Common myeloid progenitor, CD34-positive (primary cell): ENCODE data around the gene MYPN.

Experiments
- CTCF ChIA-PET: fragments of 350-600 bp; sonication (Branson Sonifier 250); formaldehyde crosslinking; loops from one replicate; lab custom pipeline; 2021; ENCODE audit warnings: antibody characterized with exemption; lab: Charles Lee
- POLR2A ChIA-PET: fragments of 350-600 bp; sonication (Branson Sonifier 250); formaldehyde crosslinking; loops from one replicate; lab custom pipeline; 2021; ENCODE audit warnings: antibody characterized with exemption; lab: Charles Lee
- DNase-seq, 3 donors: peaks; one replicate each; pipeline versions ENCODE4 v3.0.0 to v3.0.0-alpha.2; 2013
- H3K27ac ChIP-seq, 2 experiments: 1 replicate in 1 of 2; 2 replicates in 1 of 2; pipeline ENCODE4 v1.7.0; 2013; ENCODE audit warnings: inconsistent platforms in 2 of 2, low read length in 2 of 2, mild to moderate bottlenecking in 2 of 2, low read depth in 1 of 2, moderate library complexity in 1 of 2; ENCODE audit not compliant: severe bottlenecking in 2 of 2, insufficient read depth in 1 of 2, poor library complexity in 1 of 2
- H3K27me3 ChIP-seq, 5 experiments: replicated peaks in 2 of 5; 1 replicate in 3 of 5; 2 replicates in 2 of 5; pipeline versions ENCODE4 v1.6.1 to v1.7.0; 2013; ENCODE audit warnings: low read length in 4 of 5, mild to moderate bottlenecking in 2 of 5, moderate library complexity in 2 of 5, inconsistent platforms in 1 of 5; ENCODE audit not compliant: insufficient read depth in 5 of 5, control insufficient read depth in 4 of 5
- H3K36me3 ChIP-seq, 4 experiments: 1 replicate in 2 of 4; 2 replicates in 2 of 4; pipeline versions ENCODE4 v1.6.1 to v1.7.0; 2013; ENCODE audit warnings: low read length in 3 of 4, control low read depth in 1 of 4, mild to moderate bottlenecking in 1 of 4; ENCODE audit not compliant: control insufficient read depth in 4 of 4, insufficient read depth in 4 of 4
- H3K4me1 ChIP-seq, 4 experiments: 1 replicate in 3 of 4; 2 replicates in 1 of 4; pipeline versions ENCODE4 v1.6.1 to v1.7.1; 2013; ENCODE audit warnings: low read length in 3 of 4, mild to moderate bottlenecking in 3 of 4, control low read depth in 1 of 4, inconsistent platforms in 1 of 4, moderate library complexity in 1 of 4; ENCODE audit not compliant: control insufficient read depth in 4 of 4, insufficient read depth in 4 of 4; ENCODE audit errors: control extremely low read depth in 1 of 4
- H3K4me3 ChIP-seq, 7 experiments: 1 replicate in 4 of 7; 2 replicates in 3 of 7; pipeline versions ENCODE4 v1.5.1 to v1.7.0; 2013; ENCODE audit warnings: mild to moderate bottlenecking in 7 of 7, low read length in 6 of 7, moderate library complexity in 6 of 7, inconsistent platforms in 2 of 7, low read depth in 2 of 7, control low read depth in 1 of 7; ENCODE audit not compliant: insufficient read depth in 4 of 7, control insufficient read depth in 1 of 7; ENCODE audit errors: extremely low read depth in 1 of 7
- H3K9me3 ChIP-seq, 5 experiments: 1 replicate in 4 of 5; 2 replicates in 1 of 5; pipeline versions ENCODE4 v1.6.1 to v1.7.1; 2013; ENCODE audit warnings: low read length in 4 of 5, mild to moderate bottlenecking in 2 of 5, inconsistent platforms in 1 of 5, low read depth in 1 of 5, moderate library complexity in 1 of 5; ENCODE audit not compliant: control insufficient read depth in 4 of 5, insufficient read depth in 2 of 5; ENCODE audit errors: control extremely low read depth in 1 of 5
- WGBS: methylation state at CpG from one replicate; pipeline ENCODE4 v1.1.5; 2013; ENCODE audit not compliant: insufficient coverage; 5-methylcytosine and 5-hydroxymethylcytosine counted together

The MYPN gene

DNA sequence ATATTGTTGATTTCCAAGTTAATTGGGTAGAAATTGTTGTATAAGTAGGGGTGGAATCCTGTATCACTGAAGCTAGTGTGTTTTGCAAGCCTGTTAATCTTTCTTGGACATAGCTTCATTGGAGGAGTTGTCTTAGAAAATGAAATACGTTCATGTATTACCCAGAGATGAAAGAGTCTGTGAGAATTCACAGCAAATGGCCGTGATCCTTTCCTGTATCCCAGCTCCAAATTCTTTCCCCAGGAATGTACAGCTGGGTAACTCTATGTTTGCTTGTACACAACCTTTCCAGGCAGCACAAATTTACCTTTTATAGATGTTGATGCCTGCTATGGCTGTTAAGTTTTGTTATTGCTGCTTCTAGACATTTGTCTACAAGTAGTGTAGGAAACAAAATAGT is 18.7 kb downstream of the MYPN start:
- 93% methylated on average over 2 of the region's 2 CpGs for WGBS
- Histone ChIP-seq H3K9me3 (no peaks in the 10 kb centered on the region), H3K36me3 (no peaks in the 10 kb centered on the region), H3K27ac (no peak overlapping the region), H3K4me3 (no peak overlapping the region), H3K4me1 (no peaks in the 10 kb centered on the region), H3K27me3 (peaks cover 0 to 2% (median 0%) of the 10 kb centered on the region in 5 experiments)
- POLR2A ChIA-PET: no interaction called here
- DNase-seq: no peak
- CTCF ChIA-PET: no interaction called here

DNA sequence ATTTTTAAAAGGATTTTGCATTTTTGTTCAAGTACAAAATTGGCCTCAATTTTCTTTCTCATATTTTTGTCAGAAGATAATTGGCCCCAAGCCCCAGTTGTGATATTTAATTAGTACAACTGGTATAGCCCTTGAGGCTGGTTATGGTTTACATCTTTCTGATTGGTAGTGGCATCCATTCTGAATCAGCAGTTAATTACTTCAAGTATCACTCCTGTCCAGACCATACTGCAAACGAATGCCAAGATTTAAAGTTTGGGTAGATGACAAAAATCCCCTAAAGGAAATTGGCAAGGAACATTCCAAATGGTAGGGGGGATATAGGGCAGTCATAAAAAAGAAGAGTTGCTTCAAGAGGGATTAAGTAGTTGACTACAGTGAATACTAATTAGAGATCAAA is 23.1 kb downstream of the MYPN start:
- Histone ChIP-seq H3K27me3 (peaks cover 0 to 2% (median 0%) of the 10 kb centered on the region in 5 experiments), H3K27ac (no peak overlapping the region), H3K9me3 (no peaks in the 10 kb centered on the region), H3K4me3 (no peak overlapping the region), H3K4me1 (no peaks in the 10 kb centered on the region), H3K36me3 (no peaks in the 10 kb centered on the region)
- POLR2A ChIA-PET: no interaction called here
- no peak for DNase-seq
- CTCF ChIA-PET: no interaction called here
- WGBS: no CpG with 5 or more reads among the region's 1 CpG

DNA sequence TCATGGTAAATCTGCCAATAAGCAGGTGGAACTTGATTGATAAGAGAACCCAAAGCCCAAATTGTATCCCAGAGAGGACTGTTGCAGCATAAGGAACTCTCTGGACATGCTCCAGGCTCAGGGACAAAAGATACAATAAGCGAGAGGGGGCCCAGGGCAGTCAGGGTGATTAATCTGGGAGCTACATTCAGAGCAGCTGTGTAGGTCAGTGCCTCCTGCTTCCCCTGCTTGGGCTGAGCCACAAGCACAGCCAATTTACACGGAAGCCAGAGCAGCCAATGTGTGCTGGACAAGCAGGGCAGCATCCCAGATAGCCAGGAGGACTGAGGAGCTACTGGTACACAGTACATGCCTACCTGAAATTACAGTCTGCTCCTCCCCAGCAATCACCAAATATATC is 24.2 kb downstream of the MYPN start:
- WGBS: 100% methylated on average over 2 of the region's 2 CpGs

DNA sequence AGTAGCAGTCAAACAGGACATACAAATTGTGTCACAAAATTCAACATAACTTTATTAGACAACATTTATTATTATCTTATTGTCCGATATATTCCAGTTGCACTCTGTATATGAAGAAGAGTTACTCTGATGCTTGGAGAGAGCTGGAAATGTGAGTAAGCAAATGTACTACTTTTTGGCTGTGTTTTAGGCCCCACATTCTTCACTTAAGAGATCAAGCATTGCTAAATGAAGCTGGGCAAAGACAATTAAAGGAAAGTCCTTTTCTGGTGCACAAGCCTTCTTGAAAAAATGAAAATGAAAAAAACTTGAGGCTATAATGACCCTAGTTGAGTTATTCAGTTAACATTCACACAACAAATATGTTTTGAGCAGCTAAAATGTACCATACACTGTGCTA is 26.1 kb downstream of the MYPN start:
- ChIA-PET POLR2A (interaction anchor here (1.1 kb wide), 1 partner anchor 16 kb away, joined by 3 read pairs; no protein-coding TSS in a partner anchor), CTCF (no interaction called here)
- no peak overlapping the region for H3K27ac ChIP-seq
- no peak overlapping the region for H3K4me3 ChIP-seq
- H3K4me1 ChIP-seq: no peaks in the 10 kb centered on the region
- H3K9me3 ChIP-seq: no peaks in the 10 kb centered on the region
- no peaks in the 10 kb centered on the region for H3K27me3 ChIP-seq
- DNase-seq: no peak
- WGBS: no CpG with 5 or more reads among the region's 1 CpG
- H3K36me3 ChIP-seq: no peaks in the 10 kb centered on the region

More for the DNA sequence above, 24.2 kb downstream of the MYPN start:
- ChIA-PET CTCF (no interaction called here), POLR2A (no interaction called here)
- H3K27ac ChIP-seq: no peak overlapping the region
- no peaks in the 10 kb centered on the region for H3K27me3 ChIP-seq
- no peak for DNase-seq
- H3K4me1 ChIP-seq: no peaks in the 10 kb centered on the region
- H3K36me3 ChIP-seq: no peaks in the 10 kb centered on the region
- no peaks in the 10 kb centered on the region for H3K9me3 ChIP-seq
- H3K4me3 ChIP-seq: no peak overlapping the region

DNA sequence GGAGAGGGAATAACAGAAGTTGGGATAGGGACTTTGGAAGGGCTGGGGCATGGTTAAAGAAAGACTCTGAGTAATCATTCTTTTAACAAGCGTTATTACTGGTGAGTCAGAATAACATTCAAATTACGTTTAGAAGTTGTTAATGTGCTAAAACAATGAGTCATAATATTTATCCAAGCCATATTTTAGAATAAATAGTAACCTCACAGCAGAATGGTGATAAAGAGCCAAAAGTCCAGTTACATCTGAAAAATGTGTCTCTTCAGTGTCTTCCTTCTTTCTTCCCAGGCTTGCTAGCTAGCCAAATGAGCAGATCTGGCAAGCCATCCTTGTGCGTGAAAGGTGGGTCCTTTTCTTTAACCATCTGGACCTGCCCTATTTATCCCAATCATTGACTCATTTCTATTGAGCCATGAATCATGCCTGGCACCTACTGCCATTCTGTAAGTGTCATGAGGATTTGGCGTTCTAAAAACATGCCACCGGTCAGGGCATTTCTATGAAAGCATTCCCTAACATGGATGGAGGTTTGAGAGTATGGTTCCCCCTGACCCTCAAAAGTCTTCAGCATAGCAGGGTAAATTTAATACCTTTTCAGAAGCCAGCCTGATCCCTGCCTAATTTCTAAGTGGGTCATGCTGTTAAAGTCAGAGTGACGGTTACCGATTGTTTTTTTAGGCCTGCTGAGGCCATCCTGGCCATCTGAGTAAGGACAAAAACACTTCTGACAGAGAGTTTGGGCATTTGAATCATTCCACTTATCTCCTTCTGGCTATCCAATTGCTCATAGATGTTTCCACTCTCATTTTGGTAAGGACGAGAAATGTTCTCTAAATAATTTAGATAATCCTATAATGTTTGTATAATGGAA is 26.9 kb downstream of the MYPN start:
- ChIA-PET POLR2A (interaction anchor here (1.1 kb wide), 1 partner anchor 15 kb away, joined by 3 read pairs; no protein-coding TSS in a partner anchor), CTCF (no interaction called here)
- Histone ChIP-seq H3K27ac (no peak overlapping the region), H3K9me3 (no peaks in the 10 kb centered on the region), H3K36me3 (no peaks in the 10 kb centered on the region), H3K4me3 (no peak overlapping the region), H3K27me3 (no peaks in the 10 kb centered on the region), H3K4me1 (no peaks in the 10 kb centered on the region)
- WGBS: 89% methylated on average over 4 of the region's 8 CpGs
- DNase-seq: no peak

DNA sequence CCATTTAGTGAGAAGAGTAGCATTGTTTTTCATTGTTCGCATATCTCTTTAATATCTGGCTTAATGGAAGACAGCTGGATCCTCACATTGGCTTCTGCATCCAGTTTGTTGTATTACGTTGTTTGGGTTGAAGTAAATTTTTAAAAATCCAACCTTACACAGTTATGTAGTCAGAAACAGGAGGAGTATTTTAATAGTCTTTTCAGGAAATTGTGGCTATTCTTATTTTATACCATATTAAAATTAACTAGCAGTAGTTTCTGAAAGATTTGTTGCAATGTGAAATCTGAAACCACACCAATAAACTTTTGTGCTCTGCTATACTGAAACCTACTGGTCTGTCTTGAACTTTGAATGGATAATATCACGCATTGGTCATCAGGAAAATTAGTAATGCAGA is 27.9 kb downstream of the MYPN start:
- Histone ChIP-seq H3K27ac (no peak overlapping the region), H3K9me3 (no peaks in the 10 kb centered on the region), H3K36me3 (no peaks in the 10 kb centered on the region), H3K4me1 (no peaks in the 10 kb centered on the region), H3K27me3 (no peaks in the 10 kb centered on the region), H3K4me3 (no peak overlapping the region)
- DNase-seq: no peak
- CTCF ChIA-PET: no interaction called here
- POLR2A ChIA-PET: no interaction called here
- WGBS: no CpG with 5 or more reads among the region's 3 CpGs

DNA sequence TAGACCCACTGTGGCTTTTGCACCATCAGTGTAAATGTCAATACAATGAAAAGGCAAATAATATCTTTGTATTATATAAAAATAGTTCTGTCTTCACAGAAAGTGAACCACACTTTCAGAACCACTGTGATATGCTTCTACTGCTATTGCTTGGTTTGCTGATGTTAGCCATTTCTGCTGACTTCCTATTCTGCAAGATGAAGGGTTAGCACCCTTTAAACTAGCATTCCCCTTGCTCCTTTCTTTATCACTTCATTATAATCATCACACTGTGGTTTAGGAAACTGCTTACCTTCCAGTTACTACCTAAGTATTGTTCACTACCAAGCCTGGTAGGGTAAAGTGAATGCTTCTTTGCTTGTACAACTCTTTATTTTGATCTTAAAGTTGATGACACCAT is 29.2 kb downstream of the MYPN start:
- H3K4me3 ChIP-seq: no peak overlapping the region
- no peak for DNase-seq
- ChIA-PET POLR2A (no interaction called here), CTCF (interaction anchor here (1.0 kb wide), 1 partner anchor 15 kb away, joined by 3 read pairs; no protein-coding TSS in a partner anchor)
- no peak overlapping the region for H3K27ac ChIP-seq
- H3K27me3 ChIP-seq: no peaks in the 10 kb centered on the region
- no peaks in the 10 kb centered on the region for H3K4me1 ChIP-seq
- H3K36me3 ChIP-seq: no peaks in the 10 kb centered on the region
- H3K9me3 ChIP-seq: no peaks in the 10 kb centered on the region
